AG04449 (cell line): ENCODE data around the gene OR14A2.
"Not testable (repeated sequence)": the region's sequence is repeated elsewhere in the genome, so short reads cannot be mapped to it uniquely, and the experiment has no call there.

Source experiments
- CTCF ChIA-PET: fragments of 350-600 bp; formaldehyde crosslinking; extraction: SDS; loops from one replicate; lab custom pipeline; 2021; ENCODE audit warnings: antibody characterized with exemption; lab: Yijun Ruan, JAX
- POLR2A ChIA-PET: fragments of 400-600, 350-600 bp; formaldehyde crosslinking; extraction: SDS; loops from one replicate; lab custom pipeline; 2020; ENCODE audit warnings: antibody characterized with exemption, inconsistent platforms; lab: Yijun Ruan, JAX
- DNase-seq: peaks from one replicate; pipeline ENCODE4 v3.0.0-alpha.2; 2010; ENCODE audit warnings: low read depth, low spot score
- H3K4me3 ChIP-seq: 2 replicates; pipeline ENCODE4 v1.5.1; 2011; ENCODE audit warnings: low read depth, mild to moderate bottlenecking, control low read depth, low read length
- CTCF ChIP-seq: IDR thresholded peaks from one replicate; pipeline ENCODE4 v1.5.1; 2011; ENCODE audit warnings: mild to moderate bottlenecking, moderate library complexity, low read length, control low read depth, inconsistent platforms; ENCODE audit not compliant: insufficient read depth; ENCODE audit errors: missing control alignments

Gene OR14A2

GRCh38 chr1:247748041-247748440 is at the start of gene OR14A2:
Gene OR14A2, minus strand, starts transcription at chr1:247748141.
- DNase-seq: no peak
- no peak within 1 kb of the TSS for H3K4me3 ChIP-seq
- POLR2A ChIA-PET: no interaction called here
- CTCF ChIA-PET: no interaction called here
- TF ChIP-seq CTCF: no peak

DNA sequence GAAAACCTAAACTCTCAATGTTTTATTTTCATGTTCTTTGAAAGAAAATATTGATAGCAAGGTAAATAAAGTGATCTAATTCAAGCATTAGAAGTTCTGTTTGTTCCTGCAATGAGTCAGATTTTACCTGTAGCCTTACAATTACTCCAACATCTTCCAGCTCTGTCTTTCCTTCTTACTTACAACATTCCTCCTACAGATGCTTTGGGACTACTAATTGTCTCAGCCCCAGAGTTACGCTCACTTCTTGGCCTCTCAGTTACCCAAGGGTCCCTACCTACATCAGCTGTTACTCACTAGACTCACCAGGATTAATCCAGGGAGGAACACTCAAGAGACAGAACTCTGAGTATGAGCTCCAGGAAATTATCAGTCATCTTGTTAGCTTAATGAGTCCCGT is 49.6 kb upstream of the OR14A2 start:
- DNase-seq: no peak
- POLR2A ChIA-PET: no interaction called here
- TF ChIP-seq CTCF: no peak
- H3K4me3 ChIP-seq: no peak overlapping the region
- CTCF ChIA-PET: no interaction called here

- no peak for TF ChIP-seq CTCF
- H3K4me3 ChIP-seq: no peak overlapping the region
- no peak for DNase-seq
- CTCF ChIA-PET: no interaction called here
- POLR2A ChIA-PET: no interaction called here
Observed at GRCh38 chr1:247769603-247770002, 21.7 kb upstream of the OR14A2 start.

GRCh38 chr1:247760456-247760855 is 12.5 kb upstream of the OR14A2 start, which contains the start of gene OR1C1:
Gene OR1C1, minus strand, starts transcription at chr1:247760556. Its CDS starts 2,150 bp downstream, at chr1:247758406.
- ChIA-PET POLR2A (no interaction called here), CTCF (no interaction called here)
- no peak for DNase-seq
- no peak within 1 kb of the TSS for H3K4me3 ChIP-seq
- TF ChIP-seq CTCF: no peak

- DNase-seq, POLR2A ChIA-PET, CTCF ChIA-PET, H3K4me3 ChIP-seq: not testable (repeated sequence)
Observed at GRCh38 chr1:247754311-247754710, 6.4 kb upstream of the OR14A2 start.

DNA sequence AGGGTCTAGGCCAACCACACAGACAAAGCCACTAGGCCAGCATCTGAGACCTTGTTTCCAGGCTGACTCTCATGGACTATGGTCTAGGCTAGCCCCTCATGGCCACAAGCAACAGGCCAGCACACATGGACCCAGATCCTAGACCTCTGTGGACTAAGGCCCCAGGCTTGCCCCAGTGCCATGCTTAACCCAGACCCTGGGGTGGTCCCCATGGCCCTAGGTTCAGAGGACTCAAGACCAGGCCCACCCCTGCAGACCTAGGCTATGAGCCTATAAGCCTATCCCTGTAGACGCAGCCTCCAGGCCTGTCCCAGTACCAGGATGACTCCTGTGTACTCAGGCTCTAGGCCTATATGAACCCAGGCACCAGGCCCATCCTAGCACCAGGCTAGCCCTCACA is 1.9 kb upstream of the OR14A2 start:
- ChIA-PET CTCF (no interaction called here), POLR2A (no interaction called here)
- no peak overlapping the region for H3K4me3 ChIP-seq
- DNase-seq: no peak
- no peak for TF ChIP-seq CTCF

DNA sequence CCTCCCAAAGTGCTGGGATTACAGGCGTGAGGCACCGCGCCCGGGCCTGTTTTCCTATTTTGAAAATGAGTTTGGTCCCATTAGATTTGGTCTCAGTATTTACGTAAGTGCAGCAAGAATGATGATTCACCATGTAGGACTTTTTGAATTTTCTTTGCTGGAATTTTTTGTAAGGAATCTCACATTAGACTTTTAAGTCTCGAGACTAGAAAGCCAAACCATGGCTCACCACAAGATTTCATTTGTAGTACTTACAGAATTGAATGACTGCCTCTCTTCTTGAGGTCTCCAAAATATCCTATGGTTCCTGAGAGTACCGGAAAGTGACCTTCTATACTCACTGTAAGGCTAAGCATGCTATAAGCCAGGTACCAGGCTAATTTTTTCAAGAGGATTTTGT is 325 bp downstream of the OR14A2 start:
- CTCF ChIA-PET: no interaction called here

More for the DNA sequence above, 325 bp downstream of the OR14A2 start:
- POLR2A ChIA-PET: no interaction called here
- TF ChIP-seq CTCF: no peak
- H3K4me3 ChIP-seq: no peak overlapping the region
- no peak for DNase-seq
